CMK (cell line): ENCODE data around the gene SMC2.
A peak's percentile ranks its signal among the peaks of the same experiment; 100 is the strongest.

Source experiments
- DNase-seq: peaks from one replicate; pipeline ENCODE4 v3.0.0-alpha.2; 2010; ENCODE audit warnings: low read depth

SMC2 gene

GRCh38 chr9:104093647-104094533, at the start of gene SMC2:
TSS of gene SMC2 (plus strand) at chr9:104094309. CDS start at chr9:104095385, 1,076 bp downstream.
- peak; percentile 65 for DNase-seq

DNA sequence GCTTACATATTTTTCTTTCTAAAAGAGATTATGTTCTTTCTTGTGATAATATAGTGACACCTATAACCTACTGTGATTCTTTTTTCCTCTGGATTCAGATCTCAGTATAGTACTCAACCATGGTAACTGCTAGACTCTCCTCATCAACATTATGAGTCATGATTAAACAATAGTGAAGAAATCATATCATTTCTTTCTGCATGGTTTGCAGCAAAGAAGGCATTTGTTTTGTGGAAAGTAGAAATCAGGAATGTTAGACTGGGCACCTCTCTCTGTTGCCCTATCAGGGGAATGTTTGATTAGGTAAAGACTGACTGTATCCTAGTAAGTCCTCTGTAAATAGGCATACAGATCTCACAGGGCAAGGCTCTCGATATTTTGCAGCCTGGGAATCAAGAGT, 25.6 kb upstream of the SMC2 start:
- no peak for DNase-seq

- DNase-seq: no peak
Observed at GRCh38 chr9:104069288-104069687, 24.8 kb upstream of the SMC2 start.

DNA sequence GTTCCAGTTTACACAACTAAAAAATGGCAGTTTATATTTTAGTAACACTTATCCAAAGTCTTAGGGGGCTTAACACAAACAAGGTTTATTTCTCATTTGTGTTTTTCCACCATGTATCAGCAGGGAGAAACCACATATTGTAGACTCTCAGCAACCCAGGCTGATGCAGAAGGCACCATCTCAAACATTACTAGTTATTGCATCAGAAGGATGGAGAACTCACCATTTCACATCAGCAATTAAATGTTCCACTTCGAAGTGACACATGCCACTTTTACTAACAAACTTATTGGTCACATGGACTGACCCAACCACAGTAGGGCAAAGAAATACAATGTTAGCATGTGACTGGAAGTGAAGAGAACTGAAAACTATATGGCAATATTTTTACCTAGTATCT, 22.5 kb upstream of the SMC2 start:
- no peak for DNase-seq

GRCh38 chr9:104073098-104073769, 20.9 kb upstream of the SMC2 start:
- no peak for DNase-seq

DNA sequence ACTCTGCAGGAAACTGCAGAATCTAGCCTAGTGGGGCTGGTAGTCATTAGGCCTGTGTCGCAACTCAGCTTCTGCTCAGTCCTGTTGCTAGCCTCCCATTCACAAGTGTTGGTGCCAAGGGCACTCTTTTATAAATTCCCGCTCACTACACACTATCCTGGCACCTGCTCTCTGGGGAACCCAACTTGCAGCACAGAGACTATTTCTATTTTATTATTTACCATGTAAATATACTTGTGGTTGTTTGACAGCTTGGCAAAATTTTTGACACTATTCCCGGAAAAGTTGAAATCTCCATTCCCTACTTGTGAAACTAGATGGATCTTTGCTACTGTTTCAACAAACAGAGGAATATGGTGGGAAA, 20.4 kb upstream of the SMC2 start:
- DNase-seq: no peak

DNA sequence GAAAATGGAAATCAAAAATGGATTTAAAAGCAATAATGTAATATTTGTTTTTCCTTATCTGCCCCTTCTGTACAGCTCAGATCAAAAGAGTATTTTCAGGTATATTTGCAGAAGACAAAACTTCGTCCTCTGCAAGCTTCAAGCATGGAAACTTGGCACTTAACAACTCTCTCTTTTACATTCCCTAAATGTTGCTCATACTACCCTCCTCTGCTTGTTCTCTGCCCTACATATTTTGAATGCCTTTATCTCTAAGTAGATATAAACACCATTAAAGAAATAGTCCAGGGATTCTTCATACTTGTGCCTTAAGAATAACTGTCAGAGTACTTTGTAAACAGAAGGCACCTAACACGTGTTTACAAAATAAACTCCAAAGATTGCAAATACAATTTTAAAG, 19.2 kb upstream of the SMC2 start:
- DNase-seq: no peak

DNA sequence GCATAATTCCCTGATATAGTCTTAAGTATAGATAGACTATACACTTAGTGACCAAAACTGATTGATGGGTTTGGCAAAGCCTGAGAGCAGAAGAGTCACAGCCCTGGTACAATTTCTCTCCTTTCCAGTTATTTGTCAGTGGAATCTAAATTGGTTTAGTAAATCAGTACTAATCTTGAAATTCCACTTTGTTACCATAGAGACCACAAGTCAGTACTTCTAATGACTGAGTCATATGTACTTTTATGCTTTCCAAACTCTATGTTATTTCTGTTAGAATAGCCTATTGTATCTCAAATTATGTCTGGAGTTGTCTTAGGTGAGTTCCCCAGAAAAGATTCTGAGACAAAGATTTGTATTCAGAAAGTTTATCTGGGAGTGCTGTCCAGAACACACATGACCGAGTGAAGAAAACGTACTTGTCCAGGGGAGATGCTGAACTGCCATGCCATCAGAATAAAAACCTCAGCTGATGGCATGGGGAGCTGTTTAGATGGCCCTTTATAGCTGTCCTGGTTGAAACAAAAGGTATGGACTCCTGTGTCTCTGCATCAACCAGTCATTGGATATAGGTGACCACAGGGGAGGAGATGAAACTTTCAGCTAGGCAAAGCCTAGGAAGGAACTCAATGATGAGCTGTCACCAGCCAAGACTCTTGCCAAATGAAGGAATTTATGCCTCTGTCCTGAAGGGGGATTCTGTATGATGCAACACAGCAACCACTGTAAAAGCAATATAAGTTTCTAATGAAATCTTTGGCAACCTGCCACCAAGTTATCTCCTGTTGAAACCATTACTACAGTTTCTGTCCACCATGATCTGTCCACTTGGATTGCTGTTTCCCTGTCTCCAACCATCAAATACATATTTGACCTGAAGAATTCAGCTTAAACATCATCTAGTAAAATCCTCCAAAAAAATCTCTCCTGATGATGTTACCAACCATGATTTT, 18.0 kb upstream of the SMC2 start:
- DNase-seq: no peak

- DNase-seq: no peak
Observed at GRCh38 chr9:104078596-104078995, 15.5 kb upstream of the SMC2 start.

DNA sequence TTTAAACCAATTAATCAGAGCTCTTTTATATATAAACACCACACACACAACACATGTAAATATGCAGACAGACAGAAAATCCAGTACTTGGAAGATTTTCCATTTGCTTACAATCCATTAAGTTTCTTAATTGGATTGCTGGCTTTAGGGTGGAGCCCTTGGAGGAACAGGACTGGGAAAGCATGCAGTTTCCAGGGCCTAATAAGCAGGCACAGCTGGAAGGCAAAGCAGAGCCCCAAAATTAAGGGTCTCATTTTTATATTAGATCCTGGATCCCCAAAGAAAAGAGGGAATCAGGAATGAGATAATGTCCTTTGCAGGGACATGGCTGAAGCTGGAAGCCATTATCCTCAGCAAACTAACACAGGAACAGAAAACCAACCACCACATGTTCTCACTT, 13.1 kb upstream of the SMC2 start:
- DNase-seq: no peak

DNA sequence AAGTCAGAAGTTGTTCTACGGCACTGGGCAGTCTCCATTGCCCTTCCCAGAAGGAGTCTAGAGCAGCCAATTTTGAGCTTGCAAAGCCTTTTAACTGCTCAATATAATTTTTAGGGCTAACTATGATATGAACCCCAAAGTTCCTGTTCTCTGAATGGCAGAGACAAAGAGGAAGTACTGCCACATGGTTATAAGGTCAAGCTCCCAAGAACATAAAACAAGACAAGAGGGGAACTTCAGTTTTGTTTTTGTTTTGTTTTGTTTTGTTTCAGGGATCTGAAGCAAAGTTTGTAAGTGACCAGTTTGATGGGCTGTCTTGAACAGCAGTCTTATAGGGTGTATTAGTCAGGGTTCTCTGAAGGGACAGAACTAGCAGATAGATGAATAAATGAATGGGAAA, 11.9 kb upstream of the SMC2 start:
- no peak for DNase-seq

GRCh38 chr9:104085525-104085924, 8.6 kb upstream of the SMC2 start:
- DNase-seq: no peak

DNA sequence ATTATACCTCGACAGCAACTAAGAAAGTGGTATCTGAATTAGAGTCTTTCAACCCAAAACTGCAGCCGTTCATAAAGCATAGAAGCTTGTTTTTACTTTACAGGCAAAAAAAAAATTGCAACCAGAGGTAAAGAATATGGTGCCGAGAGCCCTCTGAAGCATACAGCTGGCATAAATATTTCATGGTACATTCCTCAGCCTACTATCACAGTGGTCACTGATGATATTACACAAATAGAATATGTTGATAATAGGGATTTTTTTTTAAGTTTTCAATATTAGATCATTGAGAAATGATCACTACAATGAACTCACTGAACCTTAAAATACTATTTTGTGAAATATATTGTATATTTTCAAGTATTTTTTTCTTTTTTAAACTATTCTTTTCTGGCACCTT, 6.2 kb upstream of the SMC2 start:
- no peak for DNase-seq

DNA sequence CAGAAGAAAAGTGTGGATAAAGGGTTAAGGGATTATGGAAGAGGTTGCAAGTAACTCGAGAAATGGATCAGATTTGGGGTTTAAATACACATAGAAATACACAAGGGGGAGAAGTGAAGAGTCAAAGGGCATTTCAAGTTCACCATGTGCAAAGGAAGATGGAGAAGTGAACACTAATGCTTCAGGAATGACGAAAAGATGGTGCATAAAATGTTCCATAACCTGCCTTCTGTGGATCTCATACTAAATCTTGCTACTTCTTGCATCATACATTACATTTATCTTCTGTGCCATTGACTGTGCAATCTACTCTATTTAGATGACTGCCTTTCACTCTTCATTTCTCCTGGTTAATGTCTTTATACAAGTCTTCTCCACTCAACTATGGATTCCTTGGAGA, 5.7 kb upstream of the SMC2 start:
- no peak for DNase-seq

DNA sequence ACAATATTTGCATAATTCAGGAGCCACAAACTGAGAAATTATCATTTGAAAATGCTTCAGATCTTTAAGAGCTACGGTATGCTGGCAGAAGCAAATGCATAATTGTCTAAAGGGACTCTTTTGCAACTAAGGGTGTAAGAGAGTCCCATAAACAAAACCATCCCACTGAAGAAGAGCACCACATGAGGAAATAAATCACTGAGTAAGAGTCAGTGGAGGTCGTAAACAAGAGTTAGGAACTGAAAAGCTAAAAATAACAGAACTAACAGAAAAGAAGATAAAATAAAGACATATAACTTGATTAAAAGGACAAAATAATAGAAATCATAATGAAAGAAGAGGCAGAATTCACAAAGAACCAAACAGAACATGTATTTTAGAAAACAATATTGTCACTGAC, 3.5 kb upstream of the SMC2 start:
- no peak for DNase-seq

GRCh38 chr9:104091116-104091515, 3.0 kb upstream of the SMC2 start:
- no peak for DNase-seq

DNA sequence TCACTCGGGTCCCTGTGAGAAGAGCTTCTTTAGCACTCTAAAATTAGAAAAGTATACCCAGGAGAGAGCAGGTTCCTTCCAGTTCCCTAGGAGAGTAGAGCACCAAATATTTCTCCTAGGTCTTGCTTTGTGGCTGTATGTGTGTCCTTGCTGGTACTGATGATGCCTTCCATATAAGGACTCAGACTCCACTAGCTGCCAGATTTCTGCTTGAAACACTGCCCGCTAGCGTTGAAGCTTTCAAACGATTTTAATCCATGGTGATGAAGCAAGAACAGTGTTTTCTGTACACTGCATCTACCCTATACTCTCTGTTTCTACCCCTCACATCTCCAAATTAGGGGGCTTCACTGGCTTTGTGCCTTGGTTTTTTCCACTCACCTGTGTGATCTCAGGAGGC, 2.4 kb upstream of the SMC2 start:
- DNase-seq: no peak

DNA sequence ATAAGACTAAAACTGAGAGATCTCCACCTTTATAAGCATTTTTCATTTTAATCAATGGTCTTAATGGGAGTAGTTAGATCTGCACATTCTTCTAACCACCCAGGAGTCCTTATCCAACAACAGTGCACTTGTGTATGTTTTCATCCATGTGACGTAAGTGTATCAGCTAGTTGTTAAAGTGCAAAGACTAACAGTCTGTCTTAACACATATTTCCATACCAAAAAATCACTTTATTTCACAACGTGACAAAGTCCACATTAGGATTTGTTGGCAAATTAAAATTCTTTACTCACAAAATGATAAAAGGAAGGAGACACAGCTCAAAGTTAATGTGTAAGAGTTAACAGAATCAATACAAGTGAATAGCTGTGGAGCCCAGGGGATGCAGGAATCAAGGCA, 1.9 kb upstream of the SMC2 start:
- no peak for DNase-seq

- no peak for DNase-seq
Observed at GRCh38 chr9:104092875-104093600, 1.1 kb upstream of the SMC2 start.

DNA sequence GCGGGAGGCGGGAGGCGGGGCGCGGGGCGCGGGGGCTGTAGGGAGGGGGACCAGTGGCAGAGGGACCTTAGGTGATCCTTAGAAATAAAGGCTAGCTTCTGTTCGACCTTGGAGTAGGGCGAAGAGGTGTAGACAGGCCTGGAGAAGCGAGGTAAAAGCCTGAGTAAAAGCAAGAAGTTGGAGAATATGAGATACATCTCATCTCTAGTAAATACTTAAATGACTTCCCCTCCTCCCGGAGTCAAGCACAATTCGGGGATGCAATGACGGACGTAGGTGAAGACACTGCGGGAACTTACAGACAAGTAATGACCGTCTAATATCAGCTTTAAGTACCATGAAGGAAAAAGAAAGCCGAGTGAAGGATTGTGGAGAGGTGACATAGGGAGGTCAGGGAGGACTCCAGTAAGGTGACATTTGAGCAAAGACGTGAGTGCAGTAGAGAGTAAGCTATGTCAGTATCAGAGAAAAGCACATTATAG, 466 bp downstream of the SMC2 start:
- DNase-seq: no peak

- DNase-seq: no peak
Observed at GRCh38 chr9:104099630-104100029, 5.5 kb downstream of the SMC2 start.

DNA sequence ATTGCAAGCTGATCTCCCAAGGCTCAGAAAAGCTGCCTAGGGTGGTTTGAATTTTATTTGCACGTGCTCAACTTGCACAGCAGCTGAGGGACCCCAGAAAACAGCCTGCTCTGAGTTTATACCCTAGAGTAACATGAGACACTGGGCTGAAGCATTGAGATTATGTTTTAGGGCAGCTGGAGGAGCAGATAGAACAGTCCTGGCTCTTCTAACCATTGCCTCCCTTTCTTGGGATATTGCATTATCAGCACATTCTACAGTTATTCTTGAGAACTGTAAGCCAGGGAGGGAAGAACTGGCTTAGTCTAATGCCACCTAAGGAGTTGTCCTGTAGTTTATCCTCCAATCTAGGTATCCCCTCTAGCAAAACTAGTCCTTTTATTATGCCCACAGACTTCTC, 10.3 kb downstream of the SMC2 start:
- DNase-seq: no peak
